DLD1 (cell line): ENCODE data around the gene BLOC1S2.
"Not testable (repeated sequence)": the region's sequence is repeated elsewhere in the genome, so short reads cannot be mapped to it uniquely, and the experiment has no call there.

ENCODE experiments used
- in situ Hi-C: cut with HindIII; loops from 2 replicates; pipeline ENCODE4 v1.10.0; 2017; ENCODE audit warnings: low sequenced_read_pairs

Gene BLOC1S2

DNA sequence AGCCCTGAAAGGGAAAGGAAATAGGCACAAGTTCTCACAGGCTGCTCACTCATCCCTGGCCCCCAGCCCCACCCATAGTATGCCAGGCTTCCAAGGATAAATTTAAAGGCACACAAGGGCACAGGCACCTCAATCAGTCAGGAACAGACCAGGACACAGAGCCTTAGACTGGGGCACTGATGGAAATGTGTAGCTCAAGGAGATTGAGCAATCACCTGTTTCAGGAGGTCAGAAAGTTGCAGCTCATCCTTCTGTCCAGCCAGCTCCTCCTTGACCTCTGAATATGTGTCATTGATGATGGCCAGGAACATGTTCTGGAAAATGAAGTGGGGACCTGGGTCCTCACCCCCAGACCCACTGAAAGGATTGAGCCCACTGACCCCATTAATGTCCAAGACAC, 6.6 kb upstream of the BLOC1S2 start:
- in situ Hi-C loops: no loop called here

DNA sequence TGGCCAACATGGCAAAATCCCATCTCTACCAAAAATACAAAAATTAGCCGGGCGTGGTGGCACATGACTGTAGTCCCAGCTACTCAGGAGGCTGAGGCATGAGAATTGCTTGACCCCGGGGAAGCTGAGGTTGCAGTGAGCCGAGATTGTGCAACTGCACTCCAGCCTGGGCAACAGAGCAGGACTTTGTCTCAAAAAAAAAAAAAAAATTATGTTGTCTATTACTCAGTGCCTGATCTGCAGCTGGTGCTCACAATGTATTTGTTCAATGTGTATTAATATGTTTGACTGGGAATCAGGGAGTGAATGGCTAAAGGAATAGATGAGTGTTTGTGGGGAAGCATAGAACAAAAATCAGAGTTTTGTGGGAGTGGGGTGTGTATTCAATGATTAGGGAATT, 5.8 kb upstream of the BLOC1S2 start:
- in situ Hi-C loops: not testable (repeated sequence)

DNA sequence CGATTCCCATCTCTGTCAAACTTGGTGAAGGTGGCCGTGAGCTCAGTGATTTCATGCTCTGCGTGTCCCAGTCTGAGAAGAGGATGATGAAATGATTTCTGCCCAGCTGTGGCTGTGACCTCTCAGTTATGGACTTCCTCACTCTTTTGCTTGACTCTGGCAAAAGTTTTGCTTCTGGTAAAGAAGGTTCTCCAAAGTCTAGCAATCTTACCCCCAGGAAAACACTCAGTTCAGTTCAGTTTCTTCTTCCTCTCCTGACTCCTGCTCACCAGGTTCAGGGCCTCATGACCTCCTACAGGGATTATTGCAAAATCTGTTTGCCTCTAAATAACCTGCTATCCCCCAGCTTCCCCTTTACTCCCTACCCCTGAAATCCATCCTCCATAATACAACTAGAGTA, 4.9 kb upstream of the BLOC1S2 start:
- in situ Hi-C loops: no loop called here

DNA sequence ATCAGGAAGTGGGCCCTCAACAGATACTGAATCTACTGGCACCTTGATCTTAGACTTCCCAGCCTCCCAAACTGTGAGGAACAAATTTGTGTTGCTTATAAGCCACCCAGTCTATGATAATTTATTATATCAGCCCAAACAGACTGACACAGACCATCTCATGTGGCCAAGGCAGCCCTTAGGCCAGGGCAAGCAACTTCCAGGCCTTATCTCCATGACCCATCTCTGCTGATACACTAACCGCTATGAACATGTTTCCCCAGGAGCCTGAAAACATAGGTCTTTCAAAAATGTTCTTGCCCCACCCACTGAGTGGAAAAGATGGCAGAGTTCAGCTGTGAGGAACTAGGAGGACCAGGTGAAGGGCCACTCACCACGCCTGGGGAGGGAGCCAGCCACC, 3.2 kb upstream of the BLOC1S2 start:
- in situ Hi-C loops: no loop called here

DNA sequence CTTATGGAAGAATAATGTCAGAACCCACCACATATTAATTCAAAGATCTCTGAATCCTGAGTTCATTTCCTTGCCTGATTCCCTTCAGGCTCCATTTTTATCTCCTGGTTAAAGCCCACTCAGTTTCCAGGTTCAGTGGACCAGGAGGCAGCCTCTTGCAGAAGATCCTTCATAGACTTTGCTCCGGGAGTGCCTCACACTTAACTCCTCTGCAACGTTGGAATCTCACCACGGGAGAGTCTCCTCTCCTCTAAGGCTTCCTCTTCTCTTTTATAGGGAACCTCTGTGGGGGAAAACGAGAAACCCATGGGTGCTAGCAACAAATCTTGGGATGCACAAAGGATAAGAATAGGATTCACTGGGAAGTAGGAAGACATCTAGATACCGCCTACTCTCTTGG, 1.7 kb upstream of the BLOC1S2 start:
- in situ Hi-C loops: no loop called here

DNA sequence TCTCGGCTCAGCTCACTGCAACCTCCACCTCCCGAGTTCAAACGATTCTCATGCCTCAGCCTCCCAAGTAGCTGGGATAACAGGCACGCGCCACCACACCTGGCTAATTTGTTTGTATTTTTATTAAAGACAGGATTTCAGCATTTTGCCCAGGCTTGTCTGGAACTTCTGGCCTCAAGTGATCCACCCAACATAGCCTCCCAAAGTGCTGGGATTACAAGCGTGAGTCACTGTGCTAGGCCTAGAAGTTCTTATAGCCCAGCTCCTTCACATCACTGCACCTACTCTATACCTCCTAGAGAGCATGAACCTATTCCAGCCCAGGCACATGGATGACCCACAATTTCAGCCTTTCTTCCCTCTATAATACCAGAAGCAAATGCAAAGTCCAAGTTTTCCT, 1.3 kb upstream of the BLOC1S2 start:
- in situ Hi-C loops: no loop called here

DNA sequence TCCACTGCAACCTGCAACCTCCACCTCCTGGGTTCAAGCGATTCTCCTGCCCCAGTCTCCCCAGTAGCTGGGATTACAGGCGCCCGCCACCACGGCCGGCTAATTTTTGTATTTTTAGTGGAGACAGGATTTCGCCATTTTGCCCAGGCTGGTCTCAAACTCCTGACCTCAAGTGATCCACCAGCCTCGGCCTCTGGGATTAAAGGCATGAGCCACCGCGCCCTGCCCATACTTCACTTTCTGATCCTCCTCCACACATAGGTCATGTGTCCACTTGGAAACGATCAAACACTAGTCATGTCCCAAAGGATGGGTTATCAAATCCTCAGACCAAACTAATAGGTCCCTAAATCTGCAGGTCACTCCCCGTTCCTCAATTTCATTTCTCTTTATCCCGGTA, 1.2 kb downstream of the BLOC1S2 start:
- in situ Hi-C loops: not testable (repeated sequence)

GRCh38 chr10:100282907-100283306, 3.6 kb downstream of the BLOC1S2 start:
- in situ Hi-C loops: no loop called here

- in situ Hi-C loops: not testable (repeated sequence)
Observed at GRCh38 chr10:100276971-100277370, 9.5 kb downstream of the BLOC1S2 start.

DNA sequence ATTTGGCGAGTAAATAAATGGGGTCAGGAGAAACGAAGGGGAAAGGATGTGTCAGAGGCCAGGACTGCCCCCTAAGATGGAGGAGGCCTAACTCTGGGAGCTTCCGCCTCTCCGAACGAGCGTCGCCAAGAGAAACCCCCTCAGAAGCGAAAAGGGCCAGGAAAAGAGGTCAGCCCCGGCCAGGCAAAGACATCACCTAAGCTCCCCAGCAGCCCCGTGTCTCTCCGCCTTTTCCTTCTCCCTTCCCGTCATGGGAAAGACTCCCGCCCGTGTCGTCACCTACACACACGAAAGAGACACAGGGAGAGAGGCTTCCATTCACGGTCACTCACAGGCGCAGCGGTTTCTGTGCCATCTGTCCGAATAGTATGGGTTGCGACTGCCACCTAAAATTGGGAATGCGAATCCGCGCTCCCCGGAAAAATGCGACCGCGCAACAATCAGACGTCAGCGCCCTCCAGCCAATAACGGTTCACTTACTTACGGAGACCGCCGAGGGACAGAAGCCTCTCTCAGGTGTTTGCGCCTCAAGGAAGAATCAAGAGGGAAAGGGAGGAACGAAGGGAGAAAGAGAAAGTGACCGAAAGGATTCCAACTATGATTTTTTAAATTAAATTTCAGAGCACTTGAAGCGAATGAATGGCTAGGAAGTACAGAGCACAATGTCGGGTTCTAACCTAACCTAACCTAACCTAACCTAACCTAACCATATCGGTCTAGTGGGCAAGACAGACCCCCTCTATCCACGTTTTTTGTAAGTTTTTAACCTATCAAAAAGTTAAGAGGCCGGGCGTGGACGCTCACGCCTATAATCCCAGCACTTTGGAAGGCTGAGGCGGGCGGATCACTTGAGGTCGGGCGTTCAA, 19.0 kb downstream of the BLOC1S2 start, which contains the start of gene CWF19L1:
CWF19L1 (minus strand) TSS at position 400 of the 866 bp plus-strand sequence; CDS start at position 355, 45 bp downstream.
- in situ Hi-C loops: no loop called here

GRCh38 chr10:100265821-100266485, 20.5 kb downstream of the BLOC1S2 start:
- in situ Hi-C loops: no loop called here

DNA sequence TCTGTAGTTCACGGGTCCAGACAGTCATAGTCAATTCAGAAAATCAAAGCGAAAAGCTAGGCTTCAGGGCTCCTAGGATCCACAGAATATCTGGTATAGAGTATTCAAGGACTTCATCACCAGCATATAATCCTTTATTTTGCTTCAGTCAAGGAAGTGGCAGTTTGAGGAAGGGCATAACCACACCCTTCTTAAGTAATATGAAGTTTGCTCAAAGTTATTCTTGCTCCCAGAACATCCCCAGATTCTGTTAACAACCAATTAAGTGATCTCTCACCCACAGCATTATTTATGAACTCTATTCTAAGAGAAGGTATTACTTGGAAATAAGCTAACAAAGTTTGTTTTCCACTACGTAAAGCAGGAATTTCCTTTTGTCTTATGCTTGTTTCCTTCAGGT, 32.3 kb downstream of the BLOC1S2 start:
- in situ Hi-C loops: no loop called here

DNA sequence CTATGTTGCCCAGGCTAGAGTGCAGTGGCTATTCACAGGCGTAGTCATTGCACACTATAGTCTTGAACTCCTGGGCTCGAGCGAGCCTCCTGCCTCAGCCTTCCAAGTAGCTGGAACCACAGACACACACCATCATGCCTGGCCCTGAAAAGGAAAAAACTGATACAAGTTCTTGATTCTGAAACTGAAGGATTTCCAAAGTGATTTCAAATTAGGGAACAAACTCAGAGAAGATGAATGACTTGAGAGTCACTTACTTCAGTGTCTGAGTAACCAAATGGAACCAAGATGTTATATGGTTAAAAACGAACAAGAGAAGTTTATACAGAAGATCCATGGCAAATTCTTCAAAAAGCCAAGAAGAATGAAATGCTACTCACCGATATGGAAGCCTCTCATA, 33.4 kb downstream of the BLOC1S2 start:
- in situ Hi-C loops: no loop called here

- in situ Hi-C loops: no loop called here
Observed at GRCh38 chr10:100248820-100249219, 37.7 kb downstream of the BLOC1S2 start.

DNA sequence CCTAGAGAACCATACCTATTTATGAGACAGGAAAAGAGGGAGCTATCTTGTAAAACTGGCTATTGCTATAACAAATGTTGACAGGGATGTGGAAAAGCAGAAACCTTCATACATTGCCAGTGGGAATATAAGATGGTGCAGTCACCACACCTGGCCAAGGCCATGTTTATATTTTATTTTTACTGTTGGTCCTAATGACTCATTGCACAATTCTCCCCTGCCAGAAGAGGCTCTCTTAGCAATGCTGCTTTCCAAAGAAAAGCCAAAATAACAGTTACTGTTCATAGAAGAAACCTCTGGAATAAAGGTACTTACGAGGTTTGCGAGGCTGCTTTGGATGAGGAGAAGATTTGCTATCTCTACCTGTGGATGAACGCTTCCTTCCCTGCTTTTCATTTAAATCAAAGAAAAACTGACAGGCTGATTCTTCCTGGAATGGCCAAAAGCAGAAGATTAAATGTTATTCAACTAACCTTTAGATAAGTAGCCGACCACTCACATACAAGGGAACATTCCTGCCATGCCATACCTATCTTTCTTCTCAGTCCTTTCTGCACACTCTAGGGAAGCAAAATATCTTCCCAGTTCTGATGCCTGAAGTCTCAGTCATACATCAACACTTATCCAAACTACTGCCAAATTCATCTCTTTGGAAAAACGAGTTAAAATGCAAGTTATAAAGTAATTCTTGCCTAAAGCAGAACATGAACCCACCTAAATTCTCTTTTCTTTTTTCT, 40.8 kb downstream of the BLOC1S2 start:
- in situ Hi-C loops: no loop called here

- in situ Hi-C loops: no loop called here
Observed at GRCh38 chr10:100239851-100240250, 46.6 kb downstream of the BLOC1S2 start.

DNA sequence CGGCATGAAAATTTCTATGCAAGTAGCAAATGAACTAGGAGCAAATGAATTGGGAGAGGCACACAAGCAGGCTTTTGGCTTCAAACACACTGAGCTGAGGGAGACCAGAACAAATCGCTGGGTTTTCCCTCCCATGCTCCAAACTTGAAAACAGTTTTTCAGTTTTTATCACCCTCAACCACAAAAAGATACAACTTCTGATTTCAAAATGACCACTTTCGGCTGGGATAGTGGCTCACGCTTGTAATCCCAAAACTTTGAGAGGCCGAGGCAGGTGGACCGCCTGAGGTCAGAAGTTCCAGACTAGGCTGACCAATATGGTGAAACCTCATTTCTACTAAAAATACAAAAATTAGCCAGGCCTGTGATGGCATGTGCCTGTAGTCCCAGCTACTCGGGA, 48.1 kb downstream of the BLOC1S2 start:
- in situ Hi-C loops: no loop called here

- in situ Hi-C loops: no loop called here
Observed at GRCh38 chr10:100232101-100232500, 54.4 kb downstream of the BLOC1S2 start.

DNA sequence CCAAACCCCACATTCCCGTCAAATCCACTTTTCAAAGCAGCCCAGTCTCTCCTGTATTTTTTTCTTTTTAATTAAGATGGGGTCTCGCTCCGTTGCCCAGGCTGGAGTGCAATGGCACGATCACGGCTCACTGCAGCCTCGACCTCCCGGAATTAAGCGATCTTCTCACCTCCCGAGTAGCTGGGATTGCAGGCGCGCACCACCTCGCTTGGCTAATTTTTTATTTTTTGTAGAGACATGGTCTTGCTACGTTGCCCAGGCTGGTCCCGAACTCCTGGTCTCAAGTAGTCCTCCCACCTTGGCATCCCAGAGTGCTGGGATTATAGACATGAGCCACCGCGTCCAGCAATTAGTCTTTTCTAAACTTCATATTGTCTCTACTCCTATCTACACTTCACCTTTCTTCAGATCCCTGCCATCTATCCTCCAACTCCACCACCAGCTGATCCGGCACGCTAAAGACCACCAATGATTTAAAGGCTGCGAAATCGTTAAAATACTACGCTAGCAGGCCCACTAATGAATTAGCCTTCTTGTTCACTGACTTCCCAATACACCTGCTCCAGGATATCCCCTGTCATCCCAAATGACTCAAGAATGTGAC, 56.6 kb downstream of the BLOC1S2 start:
- in situ Hi-C loops: no loop called here

- in situ Hi-C loops: no loop called here
Observed at GRCh38 chr10:100223879-100224278, 62.6 kb downstream of the BLOC1S2 start.
